ENCODE measurements around the gene GALNS. TPM values are rescaled to one million over a fixed set of nuclear protein-coding genes. Genes with fewer than 3 reads are reported as not detected.

GALNS gene
- total RNA-seq, 6 experiments from 2014 or later: 16.6 to 20.7 (median 18.2) TPM

- no peak overlapping the region for H3K4me3 Mint-ChIP-seq
- TF ChIP-seq CTCF (IDR thresholded peaks at IDR 0.05): no peak
- H3K9me3 Mint-ChIP-seq: no peaks in the 10 kb centered on the region
- no peak overlapping the region for H3K27ac Mint-ChIP-seq
- no peaks in the 10 kb centered on the region for H3K4me1 Mint-ChIP-seq (ENCODE audit: low read depth)
- no peaks in the 10 kb centered on the region for H3K36me3 Mint-ChIP-seq (ENCODE audit: low read depth)
- DNase-seq: no peak
- H3K27me3 Mint-ChIP-seq (ENCODE audit: insufficient read depth): no peaks in the 10 kb centered on the region; the same call in none of the 2 replicates
Observed at GRCh38 chr16:88840600-88841215, 16.0 kb downstream of the GALNS start.

GRCh38 chr16:88839745-88840599 is 16.8 kb downstream of the GALNS start:
- H3K4me3 Mint-ChIP-seq: no peak overlapping the region
- TF ChIP-seq CTCF (IDR thresholded peaks at IDR 0.05): no peak
- DNase-seq: no peak
- no peaks in the 10 kb centered on the region; the same call in none of the 2 replicates for H3K27me3 Mint-ChIP-seq (ENCODE audit: insufficient read depth)
- no peaks in the 10 kb centered on the region for H3K9me3 Mint-ChIP-seq
- no peak overlapping the region for H3K27ac Mint-ChIP-seq
- H3K36me3 Mint-ChIP-seq (ENCODE audit: low read depth): no peaks in the 10 kb centered on the region
- H3K4me1 Mint-ChIP-seq (ENCODE audit: low read depth): no peaks in the 10 kb centered on the region

- Mint-ChIP-seq H3K36me3 (ENCODE audit: low read depth) (no peaks in the 10 kb centered on the region), H3K9me3 (no peaks in the 10 kb centered on the region), H3K4me1 (ENCODE audit: low read depth) (no peaks in the 10 kb centered on the region), H3K27me3 (ENCODE audit: insufficient read depth) (no peaks in the 10 kb centered on the region; the same call in none of the 2 replicates), H3K27ac (no peak overlapping the region), H3K4me3 (no peak overlapping the region)
- no peak for DNase-seq
- peak; percentile 39; the same call in 1 of the 2 replicates for TF ChIP-seq CTCF (IDR thresholded peaks at IDR 0.05)
Observed at GRCh38 chr16:88839026-88839529, 17.7 kb downstream of the GALNS start.

GRCh38 chr16:88838566-88838965 is 18.2 kb downstream of the GALNS start:
- no peak for TF ChIP-seq CTCF (IDR thresholded peaks at IDR 0.05)
- no peak for DNase-seq
- Mint-ChIP-seq H3K4me3 (no peak overlapping the region), H3K4me1 (ENCODE audit: low read depth) (no peaks in the 10 kb centered on the region), H3K27ac (no peak overlapping the region), H3K27me3 (ENCODE audit: insufficient read depth) (no peaks in the 10 kb centered on the region; the same call in none of the 2 replicates), H3K9me3 (no peaks in the 10 kb centered on the region), H3K36me3 (ENCODE audit: low read depth) (no peaks in the 10 kb centered on the region)

DNA sequence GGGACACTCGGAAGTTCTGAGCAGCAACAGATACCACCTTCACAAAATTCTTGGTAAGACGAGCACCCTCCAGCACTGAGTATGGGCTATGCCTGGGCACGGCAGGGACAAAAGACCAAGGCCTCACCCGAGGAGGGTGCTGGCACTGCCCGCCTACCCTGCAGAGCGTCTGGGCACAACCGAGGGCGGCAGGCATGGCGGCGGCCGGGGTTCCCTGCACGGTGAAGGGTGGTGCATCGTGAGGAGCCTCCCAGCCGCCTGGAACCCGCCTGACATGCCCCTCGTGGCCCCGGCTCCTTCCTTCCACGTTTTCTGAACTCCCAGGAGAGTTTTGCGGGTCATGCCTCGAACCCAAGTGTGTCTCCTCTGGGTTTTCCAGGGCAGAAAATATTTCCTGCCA is 18.9 kb downstream of the GALNS start:
- Mint-ChIP-seq H3K4me3 (no peak overlapping the region), H3K9me3 (no peaks in the 10 kb centered on the region), H3K4me1 (ENCODE audit: low read depth) (no peaks in the 10 kb centered on the region), H3K27ac (no peak overlapping the region), H3K27me3 (ENCODE audit: insufficient read depth) (no peaks in the 10 kb centered on the region; the same call in 1 of the 2 replicates), H3K36me3 (ENCODE audit: low read depth) (no peaks in the 10 kb centered on the region)
- DNase-seq: no peak
- no peak for TF ChIP-seq CTCF (IDR thresholded peaks at IDR 0.05)
